ENCODE results near the gene PHEX. TPM values are rescaled to one million over a fixed set of nuclear protein-coding genes. Genes with fewer than 3 reads are reported as not detected.

PHEX gene
- under 1 TPM in 8 of 9 donors, not detected in 1; 0.07 to 0.33 (median 0.12) TPM for total RNA-seq
- under 1 TPM; 0.07 to 0.18 (median 0.08) TPM for polyA plus RNA-seq
- long read RNA-seq, donor 1 = 0 reads
- long read RNA-seq, donor 2 = 0 reads
- long read RNA-seq, donor 3 = 0 reads
- long read RNA-seq, donor 4 = 0 reads
- long read RNA-seq, donor 5 = 0 reads
- long read RNA-seq, donor 6 = 0 reads
- long read RNA-seq, donor 7 = 0 reads
- long read RNA-seq, donor 8 = 0 reads
- long read RNA-seq, donor 9 = 0 reads
- long read RNA-seq, donor 10 = 0 reads

DNA sequence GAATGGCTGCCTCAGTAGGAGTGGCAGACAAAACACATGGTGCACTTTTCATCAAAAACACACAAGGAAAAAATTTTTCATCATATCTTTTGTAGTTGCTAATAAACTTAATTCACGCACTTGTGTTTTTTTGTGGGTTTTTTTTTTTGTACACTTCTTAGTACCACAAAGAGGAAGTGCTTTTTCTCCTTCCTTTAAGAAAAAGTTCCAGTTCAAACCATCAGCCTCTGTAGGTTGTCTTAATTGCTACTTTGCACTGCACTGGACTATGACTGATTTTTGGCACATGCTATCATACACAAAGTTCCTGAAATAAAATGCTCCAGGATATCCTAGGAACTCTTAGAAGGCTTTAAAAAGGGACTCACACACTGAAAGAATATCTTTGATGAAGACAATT, at the start of gene PHEX:
Gene PHEX (plus strand): TSS at position 242 of the 400 bp plus-strand sequence. CDS start 681 bp downstream, outside the sequence.
- intact Hi-C loops (cut with DNase I) = no loop called here
- 69 to 77% (median 71%) methylated on average over 1 of the region's 1 CpG for WGBS, 4 donors
- no peak within 1 kb of the TSS for H3K4me3 ChIP-seq
- H3K27me3 ChIP-seq = no peaks in the 10 kb centered on the region
- DNase-seq = no peak
- no peak for TF ChIP-seq POLR2A (IDR thresholded peaks at IDR 0.05)
- no peak for TF ChIP-seq CTCF (IDR thresholded peaks at IDR 0.05)
- no peaks in the 10 kb centered on the region for H3K9me3 ChIP-seq (replicated peaks in 1 of 3)
- no peaks in the 10 kb centered on the region for H3K36me3 ChIP-seq (replicated peaks in 1 of 2)
- H3K27ac ChIP-seq = no peak within 1 kb of the TSS
- no peaks in the 10 kb centered on the region for H3K4me1 ChIP-seq (replicated peaks in 1 of 2)

DNA sequence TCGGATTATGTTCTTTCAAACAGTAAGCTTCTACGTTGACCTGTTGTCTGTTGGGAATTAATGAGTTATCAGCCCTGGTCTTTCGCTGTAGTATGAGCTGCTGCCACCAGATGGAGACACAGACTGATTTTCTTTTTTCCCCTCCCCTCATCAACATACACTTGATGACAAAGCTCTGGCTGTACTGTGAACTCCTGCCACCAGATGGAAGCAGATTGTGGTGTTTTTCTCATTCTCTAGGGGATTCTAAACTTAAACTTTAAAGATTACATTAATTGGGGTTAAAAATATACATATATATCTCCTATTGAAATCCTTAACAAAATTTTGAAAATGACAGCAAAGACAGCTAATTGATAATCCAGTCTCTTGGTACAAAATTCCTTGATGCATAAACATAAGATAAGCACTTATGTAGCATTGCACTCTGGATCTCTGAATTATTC, 46.8 kb upstream of the PHEX start:
- DNase-seq = peak; percentile 63 to 90 (median 67)
- intact Hi-C loops (cut with DNase I) = loop anchor here in 1 of 2 donors (10.0 kb wide), 1 partner anchor 199 kb away; no protein-coding TSS in a partner anchor
- Histone ChIP-seq H3K4me3 (no peak overlapping the region), H3K36me3 (replicated peaks in 1 of 2) (peaks cover 0 to 7% of the 10 kb centered on the region in 2 donors), H3K27ac (no peak overlapping the region), H3K27me3 (no peaks in the 10 kb centered on the region), H3K9me3 (replicated peaks in 1 of 3) (no peaks in the 10 kb centered on the region), H3K4me1 (replicated peaks in 1 of 2) (no peaks in the 10 kb centered on the region)
- no peak for TF ChIP-seq POLR2A (IDR thresholded peaks at IDR 0.05)
- TF ChIP-seq CTCF (IDR thresholded peaks at IDR 0.05) = peak; percentile 89 to 99 (median 94)
- WGBS, 4 donors = 6 to 15% (median 11%) methylated on average over 3 of the region's 3 CpGs

DNA sequence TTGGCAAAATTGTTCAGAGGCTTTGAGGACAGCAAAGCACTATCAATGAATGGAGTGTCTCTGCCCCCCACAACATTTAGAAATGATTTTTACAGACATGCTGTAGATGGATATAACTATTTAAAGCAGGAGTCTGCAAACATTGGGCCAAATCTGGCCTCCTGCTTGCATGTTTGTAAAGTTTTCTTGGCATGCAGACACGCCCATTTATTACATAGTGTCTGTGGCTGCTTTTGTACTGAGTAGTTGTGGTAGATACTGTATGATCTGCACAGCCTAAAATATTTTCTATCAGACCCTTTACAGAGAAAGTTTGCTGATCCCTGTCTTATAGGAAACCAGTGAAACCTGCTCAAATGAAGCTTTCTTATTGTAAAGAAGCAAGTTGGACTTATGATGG, 45.5 kb upstream of the PHEX start:
- H3K4me3 ChIP-seq = no peak overlapping the region
- intact Hi-C loops (cut with DNase I) = loop anchor here in 1 of 2 donors (10.0 kb wide), 1 partner anchor 198 kb away; no protein-coding TSS in a partner anchor
- DNase-seq = no peak
- no peak for TF ChIP-seq CTCF (IDR thresholded peaks at IDR 0.05)
- TF ChIP-seq POLR2A (IDR thresholded peaks at IDR 0.05) = no peak
- no peaks in the 10 kb centered on the region for H3K27me3 ChIP-seq
- H3K27ac ChIP-seq = no peak overlapping the region
- WGBS, 4 donors = 22 to 91% (median 65%) methylated on average over 1 of the region's 1 CpG
- no peaks in the 10 kb centered on the region for H3K4me1 ChIP-seq (replicated peaks in 1 of 2)
- H3K36me3 ChIP-seq (replicated peaks in 1 of 2) = peaks cover 0 to 7% of the 10 kb centered on the region in 2 donors
- H3K9me3 ChIP-seq (replicated peaks in 1 of 3) = no peaks in the 10 kb centered on the region

DNA sequence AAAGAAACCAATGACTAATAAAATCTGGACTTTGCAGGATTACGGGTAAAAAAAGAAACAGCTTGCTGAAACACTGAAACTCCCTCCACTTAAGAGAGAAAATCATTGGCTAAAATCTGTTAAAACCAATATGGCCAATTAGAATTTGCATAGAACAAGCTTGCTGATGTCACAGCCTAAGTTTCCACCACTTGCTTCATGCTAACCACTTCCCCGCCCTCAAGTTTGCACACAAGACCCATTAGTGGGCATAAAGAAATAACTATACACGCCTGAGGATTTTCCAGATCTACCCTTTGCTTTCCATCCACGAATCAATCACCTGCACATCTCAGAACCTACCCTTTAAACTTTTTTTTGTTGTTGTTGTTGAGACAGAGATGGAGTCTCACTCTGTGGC, 42.7 kb upstream of the PHEX start:
- no peaks in the 10 kb centered on the region for H3K27me3 ChIP-seq
- TF ChIP-seq CTCF (IDR thresholded peaks at IDR 0.05) (no peak), POLR2A (IDR thresholded peaks at IDR 0.05) (no peak)
- intact Hi-C loops (cut with DNase I) = loop anchor here in 1 of 2 donors (10.0 kb wide), 1 partner anchor 195 kb away; no protein-coding TSS in a partner anchor
- no peaks in the 10 kb centered on the region for H3K9me3 ChIP-seq (replicated peaks in 1 of 3)
- 63 to 98% (median 82%) methylated on average over 4 of the region's 4 CpGs for WGBS, 4 donors
- H3K36me3 ChIP-seq (replicated peaks in 1 of 2) = peaks cover 0 to 10% of the 10 kb centered on the region in 2 donors
- H3K27ac ChIP-seq = no peak overlapping the region
- DNase-seq = no peak
- no peak overlapping the region for H3K4me3 ChIP-seq
- H3K4me1 ChIP-seq (replicated peaks in 1 of 2) = peaks cover 0 to 6% of the 10 kb centered on the region in 2 donors

All from adrenal gland (tissue), 19 donors.